HUDEP-2 (cell line): ENCODE measurements around the gene NSD1.
"Not testable (repeated sequence)": the region's sequence is repeated elsewhere in the genome, so short reads cannot be mapped to it uniquely, and the experiment has no call there.

Experiments used
- DNase-seq, 76 experiments: peaks; one replicate each; lab custom pipeline; 2025; ENCODE audit not compliant: unreplicated experiment in 76 of 76; lab: John Stamatoyannopoulos, UW

The NSD1 gene

GRCh38 chr5:177304392-177305119 lies 171.0 kb downstream of the NSD1 start:
- DNase-seq, result peak in 3 of 76 experiments; percentile 23 to 38 (median 30)

GRCh38 chr5:177306103-177306640 lies 172.6 kb downstream of the NSD1 start:
- DNase-seq, result not testable (repeated sequence)

- no peak for DNase-seq
Measured at GRCh38 chr5:177306674-177307543, 173.3 kb downstream of the NSD1 start.

GRCh38 chr5:177307544-177308363 lies 174.2 kb downstream of the NSD1 start:
- no peak for DNase-seq

GRCh38 chr5:177308740-177309139 lies 175.2 kb downstream of the NSD1 start:
- DNase-seq, result no peak

- peak in 71 of 76 experiments; percentile 27 to 84 (median 69) for DNase-seq
Measured at GRCh38 chr5:177309351-177310191, 176.0 kb downstream of the NSD1 start.

- DNase-seq, result no peak
Measured at GRCh38 chr5:177310332-177310731, 176.8 kb downstream of the NSD1 start.

GRCh38 chr5:177310757-177311391 lies 177.3 kb downstream of the NSD1 start:
- peak in 17 of 76 experiments; percentile 6 to 52 (median 18) for DNase-seq

GRCh38 chr5:177311392-177311722 lies 177.8 kb downstream of the NSD1 start:
- DNase-seq, result peak in 9 of 76 experiments; percentile 16 to 50 (median 43)

GRCh38 chr5:177311723-177312648 lies 178.4 kb downstream of the NSD1 start, which contains the start of gene MXD3:
TSS of gene MXD3 (minus strand) at chr5:177311898. CDS start at chr5:177311830, 68 bp downstream.
- peak; percentile 74 to 99 (median 96) for DNase-seq

- peak in 59 of 76 experiments; percentile 6 to 94 (median 46) for DNase-seq
Measured at GRCh38 chr5:177312649-177313181, 179.1 kb downstream of the NSD1 start.

GRCh38 chr5:177313561-177314259 lies 180.1 kb downstream of the NSD1 start:
- DNase-seq, result no peak

GRCh38 chr5:177314376-177315342 lies 181.1 kb downstream of the NSD1 start:
- no peak for DNase-seq

- DNase-seq, result no peak
Measured at GRCh38 chr5:177315411-177315810, 181.8 kb downstream of the NSD1 start.

GRCh38 chr5:177316005-177316404 lies 182.4 kb downstream of the NSD1 start:
- no peak for DNase-seq

- DNase-seq, result peak in 66 of 76 experiments; percentile 16 to 78 (median 52)
Measured at GRCh38 chr5:177317959-177318377, 184.4 kb downstream of the NSD1 start.
